Chondrocyte (in vitro differentiated cells): Measurements from ENCODE around the gene CCDC137. TPM values are rescaled to one million over a fixed set of nuclear protein-coding genes. Genes with fewer than 3 reads are reported as not detected.

Experiments
- DNase-seq: peaks from one replicate; pipeline ENCODE4 v3.0.0; 2021; ENCODE audit warnings: mixed read lengths, low spot score
- H3K27ac Mint-ChIP-seq: one replicate; pipeline ENCODE4 v1.8.0; 2021; ENCODE audit warnings: mild to moderate bottlenecking, moderate library complexity, mixed read lengths; ENCODE audit not compliant: unreplicated experiment
- H3K27me3 Mint-ChIP-seq: 2 replicates; pipeline ENCODE4 v1.8.0; 2021; ENCODE audit warnings: low read depth, mixed read lengths
- H3K36me3 Mint-ChIP-seq: 2 replicates; pipeline ENCODE4 v1.8.0; 2021; ENCODE audit warnings: low read depth, mixed read lengths
- H3K4me1 Mint-ChIP-seq: 2 replicates; pipeline ENCODE4 v1.8.0; 2021; ENCODE audit warnings: low read depth, mild to moderate bottlenecking, mixed read lengths
- H3K4me3 Mint-ChIP-seq: one replicate; pipeline ENCODE4 v1.8.0; 2021; ENCODE audit warnings: mild to moderate bottlenecking, moderate library complexity, mixed read lengths; ENCODE audit not compliant: unreplicated experiment
- H3K9me3 Mint-ChIP-seq: 2 replicates; pipeline ENCODE4 v1.8.0; 2021; ENCODE audit warnings: low read depth, mixed read lengths
- total RNA-seq: library from RNA; stranded (reverse); gene quantifications from 3 replicates; pipeline ENCODE4 v1.2.1, GENCODE V29; 2021
- TF ChIP-seq, protein P1 (sequence below): fragments of 200-600 bp; sonication (generic); IDR thresholded peaks from 2 replicates; pipeline ENCODE4 v1.5.0; 2021; ENCODE audit warnings: antibody characterized with exemption, mild to moderate bottlenecking, moderate library complexity

CCDC137 gene
- total RNA-seq, 1 donor from 2014 or later = 15.4 TPM

GRCh38 chr17:81652906-81653771 is 13.4 kb upstream of the CCDC137 start:
- Mint-ChIP-seq H3K36me3 (no peaks in the 10 kb centered on the region), H3K27ac (no peak overlapping the region), H3K27me3 (no peaks in the 10 kb centered on the region), H3K9me3 (no peaks in the 10 kb centered on the region), H3K4me1 (peaks cover 4% of the 10 kb centered on the region), H3K4me3 (no peak overlapping the region)
- no peak for DNase-seq
- TF ChIP-seq, protein P1, sequence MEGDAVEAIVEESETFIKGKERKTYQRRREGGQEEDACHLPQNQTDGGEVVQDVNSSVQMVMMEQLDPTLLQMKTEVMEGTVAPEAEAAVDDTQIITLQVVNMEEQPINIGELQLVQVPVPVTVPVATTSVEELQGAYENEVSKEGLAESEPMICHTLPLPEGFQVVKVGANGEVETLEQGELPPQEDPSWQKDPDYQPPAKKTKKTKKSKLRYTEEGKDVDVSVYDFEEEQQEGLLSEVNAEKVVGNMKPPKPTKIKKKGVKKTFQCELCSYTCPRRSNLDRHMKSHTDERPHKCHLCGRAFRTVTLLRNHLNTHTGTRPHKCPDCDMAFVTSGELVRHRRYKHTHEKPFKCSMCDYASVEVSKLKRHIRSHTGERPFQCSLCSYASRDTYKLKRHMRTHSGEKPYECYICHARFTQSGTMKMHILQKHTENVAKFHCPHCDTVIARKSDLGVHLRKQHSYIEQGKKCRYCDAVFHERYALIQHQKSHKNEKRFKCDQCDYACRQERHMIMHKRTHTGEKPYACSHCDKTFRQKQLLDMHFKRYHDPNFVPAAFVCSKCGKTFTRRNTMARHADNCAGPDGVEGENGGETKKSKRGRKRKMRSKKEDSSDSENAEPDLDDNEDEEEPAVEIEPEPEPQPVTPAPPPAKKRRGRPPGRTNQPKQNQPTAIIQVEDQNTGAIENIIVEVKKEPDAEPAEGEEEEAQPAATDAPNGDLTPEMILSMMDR = no peak

DNA sequence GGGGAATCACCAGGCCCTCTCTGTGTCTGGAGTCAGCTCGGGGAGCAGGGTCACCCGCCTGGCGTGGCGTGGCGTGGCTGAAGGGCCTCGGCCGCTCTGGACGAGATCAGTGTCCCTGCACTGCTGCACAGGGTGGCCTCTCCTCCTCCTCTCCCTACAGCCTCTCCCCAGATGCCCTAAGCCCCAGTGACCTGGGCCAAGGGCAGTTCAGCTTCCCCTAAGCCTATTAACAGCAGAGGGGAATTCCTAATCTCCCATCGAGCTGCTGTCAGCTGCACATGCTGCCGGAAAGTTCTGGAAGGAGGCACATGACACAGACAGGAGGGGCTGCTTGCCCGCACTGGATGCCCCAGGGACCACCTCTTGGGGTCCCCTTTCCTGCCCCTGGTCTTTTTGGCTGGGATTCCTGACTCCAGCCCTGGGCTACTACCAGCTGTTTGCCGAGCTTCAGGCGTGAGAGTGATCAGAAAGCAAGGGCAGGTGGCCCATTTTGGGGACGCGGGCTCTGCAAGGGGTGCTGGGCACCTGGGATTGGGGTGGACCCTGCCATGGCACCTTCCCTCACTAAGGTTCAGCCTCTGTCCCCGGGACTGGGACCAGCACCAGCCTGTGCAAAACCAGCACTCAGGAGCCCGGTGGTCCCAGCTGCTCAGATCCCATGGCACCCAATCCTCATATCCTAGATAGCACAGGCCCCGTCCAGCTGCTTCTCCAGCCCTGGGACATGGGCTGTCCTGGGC is 11.0 kb upstream of the CCDC137 start:
- H3K36me3 Mint-ChIP-seq = no peaks in the 10 kb centered on the region
- peaks cover 4% of the 10 kb centered on the region for H3K4me1 Mint-ChIP-seq
- no peak overlapping the region for H3K27ac Mint-ChIP-seq
- no peaks in the 10 kb centered on the region for H3K27me3 Mint-ChIP-seq
- no peak overlapping the region for H3K4me3 Mint-ChIP-seq
- H3K9me3 Mint-ChIP-seq = no peaks in the 10 kb centered on the region
- TF ChIP-seq, protein P1 = no peak
- DNase-seq = no peak

- H3K27me3 Mint-ChIP-seq = no peaks in the 10 kb centered on the region
- no peak within 1 kb of the TSS for H3K4me3 Mint-ChIP-seq
- peaks cover 4% of the 10 kb centered on the region for H3K4me1 Mint-ChIP-seq
- DNase-seq = no peak
- TF ChIP-seq, protein P1 = no peak
- H3K27ac Mint-ChIP-seq = no peak within 1 kb of the TSS
- H3K9me3 Mint-ChIP-seq = no peaks in the 10 kb centered on the region
- H3K36me3 Mint-ChIP-seq = no peaks in the 10 kb centered on the region
Observed at GRCh38 chr17:81656118-81656743, 10.3 kb upstream of the CCDC137 start, which contains the start of gene PDE6G. Gene PDE6G (minus strand): TSS chr17:81656542. CDS start chr17:81653305, 3,237 bp downstream.

DNA sequence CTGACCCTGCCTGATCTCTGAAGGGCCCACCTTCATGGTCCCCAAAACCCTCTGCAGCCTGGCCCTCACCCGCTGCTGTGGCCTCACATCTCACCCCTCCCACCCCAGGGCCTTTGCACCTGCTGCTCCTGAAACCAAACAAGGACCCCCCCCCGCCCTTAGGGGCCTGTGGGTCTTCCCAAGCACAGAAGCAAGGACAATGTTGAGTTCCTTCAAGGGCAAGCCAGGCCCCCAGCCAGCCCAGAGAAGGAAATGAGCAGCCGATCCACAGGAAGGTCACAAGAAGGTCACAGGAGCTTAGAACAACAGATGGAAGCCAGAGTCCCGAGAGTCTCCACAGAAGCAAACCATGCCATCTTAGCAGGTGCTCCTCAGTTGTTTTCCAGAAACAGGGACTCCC is 9.7 kb upstream of the CCDC137 start:
- TF ChIP-seq, protein P1 = no peak
- no peak for DNase-seq
- no peak overlapping the region for H3K4me3 Mint-ChIP-seq

GRCh38 chr17:81659038-81659437 is 7.5 kb upstream of the CCDC137 start:
- H3K36me3 Mint-ChIP-seq = no peaks in the 10 kb centered on the region
- H3K27ac Mint-ChIP-seq = no peak overlapping the region
- TF ChIP-seq, protein P1 = no peak
- H3K4me1 Mint-ChIP-seq = no peaks in the 10 kb centered on the region
- no peaks in the 10 kb centered on the region for H3K27me3 Mint-ChIP-seq
- no peak for DNase-seq
- no peak overlapping the region for H3K4me3 Mint-ChIP-seq
- no peaks in the 10 kb centered on the region for H3K9me3 Mint-ChIP-seq

More for the DNA sequence above, 9.7 kb upstream of the CCDC137 start:
- peaks cover 2% of the 10 kb centered on the region for H3K4me1 Mint-ChIP-seq
- no peaks in the 10 kb centered on the region for H3K36me3 Mint-ChIP-seq
- H3K27me3 Mint-ChIP-seq = no peaks in the 10 kb centered on the region
- H3K27ac Mint-ChIP-seq = no peak overlapping the region
- H3K9me3 Mint-ChIP-seq = no peaks in the 10 kb centered on the region
